VCaP (cell line): ENCODE results near the gene RASL10B.

Experiments
- H3K27ac ChIP-seq: fragments of 450-650 bp; 2 replicates; pipeline ENCODE4 v1.5.1; 2017
- TF ChIP-seq, protein P1 (sequence below): fragments of 450-650 bp; conservative IDR thresholded peaks from 2 replicates; pipeline ENCODE4 v1.5.1; 2017; ENCODE audit warnings: mild to moderate bottlenecking, moderate library complexity

Gene RASL10B

DNA sequence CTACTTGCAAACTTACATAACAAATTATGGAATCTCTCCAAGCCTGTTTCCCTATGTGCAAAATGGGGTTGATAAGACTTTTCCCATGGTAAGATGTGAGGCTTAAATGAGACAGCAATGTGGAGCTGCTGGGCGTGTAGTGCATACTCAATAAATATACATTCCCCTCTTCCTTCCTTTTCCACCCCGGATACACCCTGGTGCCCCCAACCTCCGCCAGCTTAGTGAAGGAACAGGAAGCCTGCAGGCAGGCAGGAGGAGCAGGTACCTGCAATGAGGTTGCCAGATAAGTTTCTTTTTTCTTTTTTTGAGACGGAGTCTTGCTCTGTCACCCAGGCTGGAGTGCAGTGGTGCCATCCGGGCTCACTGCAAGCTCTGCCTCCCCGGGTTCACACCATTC lies 44.1 kb downstream of the RASL10B start:
- TF ChIP-seq, protein P1, sequence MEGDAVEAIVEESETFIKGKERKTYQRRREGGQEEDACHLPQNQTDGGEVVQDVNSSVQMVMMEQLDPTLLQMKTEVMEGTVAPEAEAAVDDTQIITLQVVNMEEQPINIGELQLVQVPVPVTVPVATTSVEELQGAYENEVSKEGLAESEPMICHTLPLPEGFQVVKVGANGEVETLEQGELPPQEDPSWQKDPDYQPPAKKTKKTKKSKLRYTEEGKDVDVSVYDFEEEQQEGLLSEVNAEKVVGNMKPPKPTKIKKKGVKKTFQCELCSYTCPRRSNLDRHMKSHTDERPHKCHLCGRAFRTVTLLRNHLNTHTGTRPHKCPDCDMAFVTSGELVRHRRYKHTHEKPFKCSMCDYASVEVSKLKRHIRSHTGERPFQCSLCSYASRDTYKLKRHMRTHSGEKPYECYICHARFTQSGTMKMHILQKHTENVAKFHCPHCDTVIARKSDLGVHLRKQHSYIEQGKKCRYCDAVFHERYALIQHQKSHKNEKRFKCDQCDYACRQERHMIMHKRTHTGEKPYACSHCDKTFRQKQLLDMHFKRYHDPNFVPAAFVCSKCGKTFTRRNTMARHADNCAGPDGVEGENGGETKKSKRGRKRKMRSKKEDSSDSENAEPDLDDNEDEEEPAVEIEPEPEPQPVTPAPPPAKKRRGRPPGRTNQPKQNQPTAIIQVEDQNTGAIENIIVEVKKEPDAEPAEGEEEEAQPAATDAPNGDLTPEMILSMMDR: no peak

DNA sequence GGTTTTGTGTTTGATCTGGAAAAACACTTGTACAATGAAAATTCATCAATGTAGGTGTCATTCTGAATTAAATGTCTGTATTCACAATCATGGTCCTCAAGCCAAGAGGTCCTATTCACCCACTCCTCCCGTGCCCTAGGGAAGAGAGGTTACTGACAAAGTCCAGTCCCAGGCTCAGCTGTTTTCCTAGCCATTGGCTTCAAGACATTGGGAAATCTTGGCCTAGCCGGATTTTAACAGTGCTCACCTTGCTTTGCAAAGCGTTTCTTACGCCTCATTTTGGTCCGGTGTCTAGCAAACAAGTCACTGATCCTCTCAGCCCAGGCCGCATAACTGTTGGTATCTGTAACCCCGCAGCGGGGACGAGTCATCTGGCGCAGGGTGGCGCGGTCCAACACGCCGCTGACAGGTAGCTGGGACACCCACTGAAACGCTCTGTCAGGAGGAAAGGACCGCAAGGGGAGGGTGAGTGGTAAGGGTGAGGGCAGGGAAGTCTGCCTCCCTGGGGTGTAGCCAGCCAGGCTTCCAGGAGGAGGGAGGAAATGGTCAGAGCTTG lies 47.3 kb downstream of the RASL10B start:
- H3K27ac ChIP-seq: no peak overlapping the region
- TF ChIP-seq, protein P1: no peak

More for the DNA sequence above, 44.1 kb downstream of the RASL10B start:
- no peak overlapping the region; the same call in 1 of the 2 replicates for H3K27ac ChIP-seq

DNA sequence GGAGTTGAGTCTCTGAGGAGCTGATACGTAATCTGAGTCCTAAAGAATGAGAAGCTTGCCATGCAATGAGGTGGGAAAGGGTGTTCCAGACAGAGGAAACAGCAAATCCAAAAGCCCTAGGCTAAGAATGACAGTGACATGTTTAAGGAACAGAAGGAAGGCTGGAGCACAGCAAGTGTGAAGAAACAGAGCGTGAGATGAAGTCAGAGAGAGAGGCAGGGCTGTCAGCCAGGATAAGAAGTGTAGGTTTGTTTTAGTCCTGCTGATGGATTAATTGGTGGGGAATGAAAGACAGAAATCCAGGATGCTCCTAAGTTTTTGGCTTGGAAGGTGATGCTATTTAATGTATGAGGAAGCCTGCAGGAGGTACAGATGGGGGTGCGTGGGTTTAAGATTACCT lies 49.5 kb downstream of the RASL10B start:
- TF ChIP-seq, protein P1: no peak
- H3K27ac ChIP-seq: peak overlapping the region; percentile 90; the same call in 1 of the 2 replicates

DNA sequence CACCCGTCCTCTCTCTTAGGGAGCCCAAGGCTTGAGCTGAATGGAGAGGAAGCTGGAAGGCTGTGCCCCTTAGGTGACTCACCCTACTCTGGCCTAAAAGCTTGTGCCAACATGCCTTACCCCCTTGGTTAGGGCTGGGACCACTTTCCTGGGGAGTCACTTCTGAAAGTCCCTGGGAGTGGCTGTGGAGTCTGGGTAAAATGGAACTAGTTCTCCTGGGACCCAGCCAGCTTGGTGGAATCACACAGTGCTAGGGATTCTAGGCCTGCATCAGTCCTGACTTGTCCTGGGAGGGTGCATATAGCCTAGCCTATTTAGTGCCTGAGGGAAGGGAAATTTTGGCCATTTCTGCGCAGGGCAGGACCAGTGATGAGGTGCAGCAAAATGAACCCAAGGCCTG lies 53.5 kb downstream of the RASL10B start:
- TF ChIP-seq, protein P1: no peak
- peak overlapping the region; percentile 90 for H3K27ac ChIP-seq

DNA sequence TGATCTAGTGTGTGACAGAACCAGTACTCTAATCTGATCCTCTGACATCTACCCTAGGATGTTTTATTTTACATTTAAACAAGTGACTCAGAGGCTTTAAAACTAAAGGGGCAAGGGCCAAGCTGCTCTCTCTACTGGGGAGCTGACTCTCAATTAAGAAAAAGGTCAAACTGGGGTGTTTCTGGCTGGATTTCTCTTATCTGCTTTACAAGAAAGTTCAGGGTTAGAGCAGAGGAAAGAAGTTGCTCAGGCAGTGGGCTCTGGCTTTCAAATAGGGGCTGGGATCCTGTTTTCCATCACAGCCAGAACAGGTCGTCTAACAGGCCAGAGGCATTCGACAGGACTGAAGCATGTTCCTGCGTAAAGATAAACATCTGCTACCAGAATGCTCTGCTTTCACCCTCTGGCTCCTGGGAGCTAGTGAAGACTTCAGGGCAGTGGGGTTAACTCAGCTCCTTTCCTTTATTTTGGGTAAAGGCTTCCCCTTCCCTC lies 55.5 kb downstream of the RASL10B start:
- H3K27ac ChIP-seq: peak overlapping the region; percentile 90

DNA sequence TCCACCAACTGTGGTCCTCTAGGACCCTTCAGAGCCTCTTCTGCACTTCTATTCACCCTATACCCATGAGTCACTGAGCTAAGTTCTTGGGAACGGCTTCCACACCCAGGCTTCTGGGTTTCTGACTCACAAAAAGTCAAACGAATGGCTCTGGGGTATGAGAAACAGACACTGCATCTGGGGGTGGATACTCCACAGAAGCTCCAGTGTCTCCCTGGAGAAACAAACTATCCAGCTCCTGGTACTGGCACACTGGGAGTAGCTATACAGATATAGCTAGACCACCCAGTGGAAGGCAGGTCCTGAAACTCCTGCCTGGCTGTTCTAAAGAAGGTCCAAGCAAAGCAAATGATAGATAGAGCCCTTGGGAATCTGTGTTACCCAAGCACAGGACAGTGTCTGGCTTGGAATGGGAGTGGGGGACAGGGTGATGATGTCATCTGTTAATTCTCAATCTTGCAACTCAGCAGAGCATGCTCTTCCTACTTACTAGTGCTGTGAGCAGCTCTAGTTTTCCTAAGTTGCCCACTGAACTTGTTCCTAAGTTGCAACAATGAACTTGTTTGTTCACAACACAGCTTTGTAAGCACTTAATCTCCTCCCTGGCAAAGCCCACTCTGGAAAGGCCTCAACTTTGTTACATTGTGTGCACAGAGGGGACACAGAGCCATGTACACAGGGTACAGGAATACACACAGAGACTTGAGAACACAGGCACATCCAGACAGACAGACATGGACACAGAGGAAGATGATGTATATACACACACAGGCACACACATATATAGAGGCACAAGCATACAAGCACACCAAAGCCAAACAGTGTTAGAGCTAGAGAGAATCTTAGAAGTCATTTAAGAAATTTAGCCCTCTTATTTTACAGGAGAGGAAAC lies 57.3 kb downstream of the RASL10B start:
- TF ChIP-seq, protein P1: no peak
- H3K27ac ChIP-seq: peak overlapping the region; percentile 90

More for the DNA sequence above, 55.5 kb downstream of the RASL10B start:
- TF ChIP-seq, protein P1: no peak

DNA sequence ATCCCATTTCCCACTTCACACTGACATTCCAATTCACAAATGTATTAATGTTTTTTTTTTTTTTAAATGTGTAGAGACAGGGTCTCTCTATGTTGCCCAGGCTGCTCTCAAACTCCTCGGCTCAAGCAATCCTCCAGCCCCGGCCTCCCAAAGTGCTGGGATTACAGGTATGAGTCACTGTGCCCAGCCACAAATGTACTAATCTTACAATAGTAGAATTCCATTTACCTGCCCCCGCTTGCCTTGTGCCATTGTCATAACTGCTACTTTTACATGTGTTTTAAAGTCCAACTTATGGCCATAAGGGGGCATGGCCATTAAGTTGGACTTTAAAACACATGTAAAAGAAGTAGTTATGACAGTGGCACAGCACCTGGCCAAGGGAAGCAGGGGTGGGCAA lies 59.4 kb downstream of the RASL10B start:
- no peak overlapping the region for H3K27ac ChIP-seq

More for the DNA sequence above, 59.4 kb downstream of the RASL10B start:
- TF ChIP-seq, protein P1: no peak
